Measurements from ENCODE around the gene SUGCT.
A peak's percentile ranks its signal among the peaks of the same experiment; 100 is the strongest.

Gene SUGCT

DNA sequence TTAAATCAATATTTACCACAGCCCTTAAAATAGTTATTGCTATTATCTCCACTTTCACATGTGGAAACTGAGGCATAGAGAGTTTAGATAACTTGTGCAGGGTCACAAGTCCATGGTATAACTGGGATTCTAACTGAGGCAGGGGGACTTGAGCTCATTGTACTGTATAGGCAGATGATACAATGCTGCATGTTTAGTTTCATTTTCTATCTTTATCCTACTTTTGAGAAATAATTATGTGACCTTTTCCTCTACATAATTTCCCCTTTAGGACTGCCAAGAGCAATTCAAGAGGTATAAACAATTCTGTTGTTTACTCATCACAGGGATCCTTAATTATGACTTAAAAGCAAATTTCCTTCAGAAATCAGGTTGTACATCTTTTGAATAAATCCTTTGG, 193.1 kb downstream of the SUGCT start:
- Histone ChIP-seq H3K79me2 (ENCODE audit: insufficient read depth, low read length) (no peaks in the 10 kb centered on the region), H3K27me3 (ENCODE audit: insufficient read depth, low read length, poor library complexity, severe bottlenecking) (no peaks in the 10 kb centered on the region), H2AFZ (ENCODE audit: low read length) (no peak overlapping the region), H3K36me3 (ENCODE audit: insufficient read depth, low read length) (no peaks in the 10 kb centered on the region), H3K9me3 (ENCODE audit: insufficient read depth, low read depth, low read length) (no peaks in the 10 kb centered on the region), H3K4me2 (ENCODE audit: low read depth, low read length, poor library complexity, severe bottlenecking) (no peak overlapping the region), H4K20me1 (ENCODE audit: insufficient read depth, low read length, poor library complexity, severe bottlenecking) (no peaks in the 10 kb centered on the region), H3K9ac (ENCODE audit: low read depth, low read length, poor library complexity, severe bottlenecking) (no peak overlapping the region), H3F3A (ENCODE audit: low read depth) (no peaks in the 10 kb centered on the region), H3K4me1 (ENCODE audit: insufficient read depth, low read length, poor library complexity, severe bottlenecking) (no peaks in the 10 kb centered on the region), H3K9me2 (replicated peaks; ENCODE audit: low read depth, low read length) (no peaks in the 10 kb centered on the region), H3K4me3 (ENCODE audit: low read length, poor library complexity, severe bottlenecking) (no peak overlapping the region)
- TF ChIP-seq, protein P1, sequence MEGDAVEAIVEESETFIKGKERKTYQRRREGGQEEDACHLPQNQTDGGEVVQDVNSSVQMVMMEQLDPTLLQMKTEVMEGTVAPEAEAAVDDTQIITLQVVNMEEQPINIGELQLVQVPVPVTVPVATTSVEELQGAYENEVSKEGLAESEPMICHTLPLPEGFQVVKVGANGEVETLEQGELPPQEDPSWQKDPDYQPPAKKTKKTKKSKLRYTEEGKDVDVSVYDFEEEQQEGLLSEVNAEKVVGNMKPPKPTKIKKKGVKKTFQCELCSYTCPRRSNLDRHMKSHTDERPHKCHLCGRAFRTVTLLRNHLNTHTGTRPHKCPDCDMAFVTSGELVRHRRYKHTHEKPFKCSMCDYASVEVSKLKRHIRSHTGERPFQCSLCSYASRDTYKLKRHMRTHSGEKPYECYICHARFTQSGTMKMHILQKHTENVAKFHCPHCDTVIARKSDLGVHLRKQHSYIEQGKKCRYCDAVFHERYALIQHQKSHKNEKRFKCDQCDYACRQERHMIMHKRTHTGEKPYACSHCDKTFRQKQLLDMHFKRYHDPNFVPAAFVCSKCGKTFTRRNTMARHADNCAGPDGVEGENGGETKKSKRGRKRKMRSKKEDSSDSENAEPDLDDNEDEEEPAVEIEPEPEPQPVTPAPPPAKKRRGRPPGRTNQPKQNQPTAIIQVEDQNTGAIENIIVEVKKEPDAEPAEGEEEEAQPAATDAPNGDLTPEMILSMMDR (conservative IDR thresholded peaks at IDR 0.05; ENCODE audit: low read length): no peak
- TF ChIP-seq EZH2phosphoT487 (IDR thresholded peaks at IDR 0.05; ENCODE audit: borderline replicate concordance): no peak

DNA sequence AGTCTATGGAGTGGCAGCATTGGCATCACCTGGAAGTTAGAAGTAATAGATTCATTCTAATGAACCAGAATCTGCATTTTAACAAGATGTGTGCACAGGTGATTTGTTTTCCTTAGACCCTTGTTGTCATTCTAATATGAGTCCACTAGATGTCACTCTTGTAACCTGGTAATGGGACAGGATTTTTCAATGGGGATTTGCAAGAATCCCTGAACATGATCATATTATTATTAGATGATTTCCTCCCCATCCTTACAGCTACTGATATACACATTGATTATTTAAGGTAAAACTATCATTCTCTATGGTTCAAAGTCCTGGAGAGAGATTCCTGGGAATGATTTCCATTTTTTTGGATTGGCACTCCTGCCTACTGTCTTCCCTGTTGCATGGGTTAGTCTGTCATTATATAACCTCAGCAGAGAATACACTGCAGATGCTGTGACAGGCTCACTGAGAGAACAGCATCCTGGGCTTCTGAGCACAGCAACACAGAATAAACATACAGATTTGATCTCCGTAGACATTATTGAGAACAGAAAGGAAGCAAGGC, 194.9 kb downstream of the SUGCT start:
- no peaks in the 10 kb centered on the region for H3K9me3 ChIP-seq (ENCODE audit: insufficient read depth, low read depth, low read length)
- H3K27me3 ChIP-seq (ENCODE audit: insufficient read depth, low read length, poor library complexity, severe bottlenecking): no peaks in the 10 kb centered on the region
- no peak overlapping the region for H2AFZ ChIP-seq (ENCODE audit: low read length)
- TF ChIP-seq, protein P1 (conservative IDR thresholded peaks at IDR 0.05; ENCODE audit: low read length): peak; percentile 82
- TF ChIP-seq EZH2phosphoT487 (IDR thresholded peaks at IDR 0.05; ENCODE audit: borderline replicate concordance): no peak
- no peak overlapping the region for H3K9ac ChIP-seq (ENCODE audit: low read depth, low read length, poor library complexity, severe bottlenecking)
- H3K4me1 ChIP-seq (ENCODE audit: insufficient read depth, low read length, poor library complexity, severe bottlenecking): no peaks in the 10 kb centered on the region
- no peak overlapping the region for H3K4me3 ChIP-seq (ENCODE audit: low read length, poor library complexity, severe bottlenecking)
- H3K4me2 ChIP-seq (ENCODE audit: low read depth, low read length, poor library complexity, severe bottlenecking): no peak overlapping the region
- no peaks in the 10 kb centered on the region for H3K9me2 ChIP-seq (replicated peaks; ENCODE audit: low read depth, low read length)
- H3F3A ChIP-seq (ENCODE audit: low read depth): no peaks in the 10 kb centered on the region
- no peaks in the 10 kb centered on the region for H3K36me3 ChIP-seq (ENCODE audit: insufficient read depth, low read length)
- H3K79me2 ChIP-seq (ENCODE audit: insufficient read depth, low read length): no peaks in the 10 kb centered on the region
- H4K20me1 ChIP-seq (ENCODE audit: insufficient read depth, low read length, poor library complexity, severe bottlenecking): no peaks in the 10 kb centered on the region

DNA sequence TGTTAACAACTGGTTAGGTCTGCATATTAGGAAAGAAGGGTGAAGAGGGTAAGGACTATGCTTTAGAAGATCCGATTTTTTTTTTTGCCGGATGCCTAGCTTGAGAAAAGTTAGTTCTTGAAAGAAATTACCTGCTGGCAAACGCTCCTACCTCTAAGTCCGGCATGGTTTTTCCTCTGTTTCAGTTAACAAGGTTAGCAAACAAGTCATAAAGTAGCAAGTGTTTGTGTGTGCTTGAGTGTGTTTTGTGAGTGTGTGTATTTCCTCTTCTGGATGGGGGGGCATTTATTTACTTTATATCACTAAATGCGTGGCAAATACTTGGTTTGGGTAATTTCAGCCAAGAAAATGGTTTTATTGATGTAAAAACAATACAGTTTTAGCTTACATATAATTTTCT, 195.6 kb downstream of the SUGCT start:
- no peak overlapping the region for H2AFZ ChIP-seq (ENCODE audit: low read length)
- TF ChIP-seq, protein P1 (conservative IDR thresholded peaks at IDR 0.05; ENCODE audit: low read length): no peak
- no peak for TF ChIP-seq EZH2phosphoT487 (IDR thresholded peaks at IDR 0.05; ENCODE audit: borderline replicate concordance)

More for the DNA sequence above, 195.6 kb downstream of the SUGCT start:
- H3K4me2 ChIP-seq (ENCODE audit: low read depth, low read length, poor library complexity, severe bottlenecking): no peak overlapping the region
- no peaks in the 10 kb centered on the region for H3K36me3 ChIP-seq (ENCODE audit: insufficient read depth, low read length)
- H3K79me2 ChIP-seq (ENCODE audit: insufficient read depth, low read length): no peaks in the 10 kb centered on the region
- no peaks in the 10 kb centered on the region for H3K27me3 ChIP-seq (ENCODE audit: insufficient read depth, low read length, poor library complexity, severe bottlenecking)
- H3F3A ChIP-seq (ENCODE audit: low read depth): no peaks in the 10 kb centered on the region
- H3K4me3 ChIP-seq (ENCODE audit: low read length, poor library complexity, severe bottlenecking): no peak overlapping the region
- H3K9ac ChIP-seq (ENCODE audit: low read depth, low read length, poor library complexity, severe bottlenecking): no peak overlapping the region
- H3K9me3 ChIP-seq (ENCODE audit: insufficient read depth, low read depth, low read length): no peaks in the 10 kb centered on the region
- H3K4me1 ChIP-seq (ENCODE audit: insufficient read depth, low read length, poor library complexity, severe bottlenecking): no peaks in the 10 kb centered on the region
- no peaks in the 10 kb centered on the region for H4K20me1 ChIP-seq (ENCODE audit: insufficient read depth, low read length, poor library complexity, severe bottlenecking)
- H3K9me2 ChIP-seq (replicated peaks; ENCODE audit: low read depth, low read length): no peaks in the 10 kb centered on the region
